ENCODE results near the gene WIPF1.

The WIPF1 gene

DNA sequence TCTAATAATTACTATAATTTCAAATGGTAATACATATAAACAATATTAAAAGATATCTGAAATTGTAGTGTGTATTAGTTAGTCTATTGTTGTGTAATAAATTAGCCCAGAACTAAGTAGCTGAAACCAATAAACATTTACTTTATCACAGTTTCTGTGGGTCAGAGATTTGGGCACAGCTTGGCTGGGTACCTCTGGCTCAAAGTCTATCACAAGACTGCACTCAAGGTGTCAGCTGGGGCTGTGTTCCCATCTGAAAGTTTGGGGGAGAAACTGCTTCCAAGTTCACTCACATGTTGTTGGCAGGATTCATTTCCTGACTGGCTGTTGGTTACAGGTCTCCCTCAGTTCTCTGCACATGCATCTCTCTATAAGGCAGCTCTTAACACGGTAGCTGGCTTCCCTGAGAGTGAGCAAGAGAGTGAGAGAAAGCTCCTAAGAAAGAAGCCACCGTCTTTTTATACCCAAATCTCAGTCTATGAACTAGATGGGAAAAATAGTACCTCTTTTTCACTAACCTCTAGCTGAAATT lies 25.6 kb upstream of the WIPF1 start:
- DNase-seq (ENCODE audit: low read depth): no peak

DNA sequence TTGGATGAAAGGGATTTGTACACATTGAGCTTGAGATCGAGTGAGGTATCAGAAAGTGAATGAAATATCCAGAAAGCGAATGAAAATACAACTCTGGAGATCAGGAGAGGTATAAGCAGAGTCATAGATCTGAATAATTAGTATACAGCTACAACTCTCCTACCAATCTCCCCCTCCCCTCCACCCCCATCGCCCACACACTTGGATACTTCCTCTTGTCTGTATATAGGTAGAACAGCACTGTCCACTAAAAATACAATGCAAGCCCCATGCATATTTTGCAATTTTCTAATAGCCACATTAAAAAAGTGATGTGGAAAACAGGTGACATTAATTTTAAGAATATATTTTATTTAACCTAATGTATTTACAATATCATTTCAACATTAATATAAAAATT lies 23.7 kb upstream of the WIPF1 start:
- no peak for DNase-seq (ENCODE audit: low read depth)

DNA sequence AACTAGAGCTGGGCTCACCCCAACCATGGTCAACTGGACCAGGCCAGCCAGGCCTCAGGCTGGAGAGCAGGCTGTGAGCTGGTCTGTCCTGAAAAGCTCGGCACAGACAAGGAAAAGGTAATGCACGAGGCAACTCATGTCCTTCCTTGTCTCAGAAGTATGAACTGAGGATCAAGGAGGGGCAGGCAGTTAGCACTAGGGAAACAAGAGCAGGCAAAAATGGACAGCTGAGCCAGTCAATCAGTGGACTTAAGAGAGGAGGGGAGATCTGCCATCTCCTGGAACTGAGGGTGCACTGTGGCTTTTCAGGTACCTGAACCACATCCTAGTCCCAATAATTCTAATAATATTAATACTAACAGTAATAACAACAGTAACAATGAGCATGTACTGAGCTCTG lies 20.6 kb upstream of the WIPF1 start:
- no peak for DNase-seq (ENCODE audit: low read depth)

DNA sequence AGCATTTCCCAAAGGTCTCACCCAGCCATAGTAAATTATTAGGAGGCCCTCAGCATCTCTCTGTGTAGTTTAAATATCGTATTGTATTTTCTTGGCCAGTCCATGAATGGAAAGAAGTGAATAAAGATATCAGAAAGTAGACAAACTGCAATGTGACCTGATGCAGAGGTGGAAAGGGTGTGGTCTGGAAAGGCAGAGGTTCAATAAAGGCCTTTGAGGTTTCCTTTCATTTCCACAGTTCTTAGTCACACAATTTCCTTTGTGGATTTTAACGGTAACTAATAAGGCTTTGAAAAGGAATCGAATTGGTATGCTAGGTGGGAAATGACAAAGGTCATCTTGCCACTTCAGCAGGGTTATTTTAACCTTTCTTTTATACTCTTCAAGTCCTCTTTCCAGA lies 20.1 kb upstream of the WIPF1 start:
- no peak for DNase-seq (ENCODE audit: low read depth)

DNA sequence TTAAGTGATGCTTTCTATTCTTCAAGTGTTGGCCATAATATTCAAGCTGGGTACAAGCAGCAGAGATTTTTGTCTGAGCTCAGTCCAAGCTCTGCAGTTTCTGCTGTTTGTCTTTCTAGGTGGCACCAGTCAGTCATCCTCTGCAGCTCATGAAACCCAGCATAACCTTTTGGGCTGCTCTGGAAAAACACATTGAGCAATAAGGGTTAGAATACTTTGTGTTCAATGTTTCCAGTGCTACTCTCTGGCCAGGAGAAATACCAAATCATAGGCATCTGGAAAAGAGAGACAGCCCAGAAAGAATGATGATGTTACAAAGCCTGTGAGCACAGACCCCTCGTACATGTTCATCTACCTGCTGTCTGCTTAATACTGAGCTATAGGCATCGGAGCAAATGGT lies 19.5 kb upstream of the WIPF1 start:
- no peak for DNase-seq (ENCODE audit: low read depth)

DNA sequence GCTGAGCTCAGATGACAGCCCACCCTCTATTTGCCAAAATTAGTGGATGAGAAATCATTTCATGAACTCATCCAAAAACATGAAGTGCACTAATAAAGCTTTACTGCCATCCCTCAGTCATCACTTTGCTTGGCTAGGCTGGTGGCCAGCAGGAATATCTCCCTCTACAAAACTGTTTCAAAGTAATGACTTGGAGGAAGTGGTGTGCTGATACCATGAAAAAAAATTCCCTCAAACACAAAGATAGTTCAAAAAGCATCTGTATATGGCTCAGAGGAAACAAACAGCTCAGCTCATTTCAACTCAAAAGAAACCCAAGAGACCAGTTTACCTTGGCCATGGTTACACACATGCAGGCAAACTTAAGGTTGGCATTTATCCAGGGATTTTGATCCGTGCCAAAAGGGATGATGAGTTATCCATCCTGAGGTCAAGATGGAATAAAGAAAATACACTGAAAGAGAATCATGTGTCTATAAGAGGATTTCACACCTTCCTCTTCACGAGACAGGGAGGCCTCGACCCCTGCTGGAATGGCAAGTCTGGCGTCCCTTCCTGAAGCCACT lies 18.4 kb upstream of the WIPF1 start:
- no peak for DNase-seq (ENCODE audit: low read depth)

DNA sequence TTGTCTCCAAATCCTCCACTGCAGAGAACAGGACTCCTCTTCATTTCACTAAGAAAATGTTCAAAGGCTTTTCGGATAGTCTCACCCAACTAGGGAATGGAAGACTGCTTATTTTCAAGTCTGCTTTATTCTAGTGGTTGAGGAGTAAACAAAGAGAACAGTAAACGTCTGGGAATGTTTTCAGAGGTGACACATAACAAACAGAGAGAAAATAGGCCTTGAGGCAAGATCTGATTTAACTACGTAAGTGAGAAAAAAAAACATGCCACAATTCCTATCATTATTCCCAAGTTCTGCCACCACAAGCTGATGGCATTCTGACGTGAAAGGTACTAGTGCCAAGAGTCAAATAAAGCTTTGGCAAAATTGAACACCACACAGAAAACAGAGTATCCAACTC lies 16.7 kb upstream of the WIPF1 start:
- no peak for DNase-seq (ENCODE audit: low read depth)

DNA sequence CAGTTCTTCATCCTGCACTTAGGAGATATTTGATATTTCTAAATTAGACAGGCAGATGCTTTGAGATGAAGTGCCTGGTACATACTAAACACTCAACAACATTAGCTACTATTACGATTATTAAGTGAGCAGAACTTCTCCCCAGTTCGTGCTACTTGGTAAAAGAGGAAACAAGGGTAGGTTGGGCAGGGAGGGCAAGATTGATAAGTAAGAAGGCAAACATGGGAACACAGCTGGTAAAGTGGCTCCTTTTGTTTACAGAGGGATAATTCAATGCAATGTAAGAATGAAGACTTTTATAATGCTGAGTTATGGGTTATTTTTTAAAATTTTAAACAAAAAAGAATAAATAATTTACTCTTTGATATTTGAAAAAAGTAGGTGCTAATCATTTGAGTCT lies 15.9 kb upstream of the WIPF1 start:
- no peak for DNase-seq (ENCODE audit: low read depth)

DNA sequence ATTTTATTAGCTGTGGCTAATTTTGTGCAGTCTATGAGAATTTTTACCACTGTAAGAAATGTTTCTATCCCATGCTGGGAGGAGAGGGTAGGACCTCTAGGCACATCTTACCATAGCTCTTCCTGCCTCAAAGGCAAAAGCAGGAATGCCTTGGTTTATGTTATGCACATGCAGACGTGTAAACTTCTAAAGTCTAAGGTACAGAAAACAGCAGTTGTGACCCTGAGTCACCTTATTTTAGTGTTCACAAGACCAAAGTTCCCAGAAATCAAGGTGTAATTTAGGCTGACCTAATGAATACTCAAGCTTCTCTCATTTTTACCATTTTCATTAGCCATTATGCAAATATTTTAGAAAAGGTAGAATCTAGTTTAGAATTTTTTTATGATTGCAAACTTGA lies 15.4 kb upstream of the WIPF1 start:
- DNase-seq (ENCODE audit: low read depth): no peak

DNA sequence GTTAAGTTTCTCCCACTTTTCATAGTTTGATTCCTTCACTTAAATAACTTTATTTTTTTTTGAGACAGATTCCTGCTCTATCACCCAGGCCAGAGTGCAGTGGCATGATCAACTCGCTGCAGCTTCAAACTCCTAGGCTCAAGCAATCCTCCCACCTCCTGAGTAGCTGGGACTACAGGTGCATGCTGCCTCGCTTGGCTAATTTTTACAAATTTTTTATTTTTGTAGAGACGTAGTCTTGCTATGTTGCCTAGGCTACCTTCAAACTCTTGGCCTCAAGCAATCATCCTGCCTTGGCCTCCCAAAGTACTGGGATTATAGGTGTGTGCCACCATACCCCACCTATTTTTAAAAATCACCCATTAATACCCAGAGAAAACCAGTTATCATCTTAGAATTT lies 14.2 kb upstream of the WIPF1 start:
- no peak for DNase-seq (ENCODE audit: low read depth)

DNA sequence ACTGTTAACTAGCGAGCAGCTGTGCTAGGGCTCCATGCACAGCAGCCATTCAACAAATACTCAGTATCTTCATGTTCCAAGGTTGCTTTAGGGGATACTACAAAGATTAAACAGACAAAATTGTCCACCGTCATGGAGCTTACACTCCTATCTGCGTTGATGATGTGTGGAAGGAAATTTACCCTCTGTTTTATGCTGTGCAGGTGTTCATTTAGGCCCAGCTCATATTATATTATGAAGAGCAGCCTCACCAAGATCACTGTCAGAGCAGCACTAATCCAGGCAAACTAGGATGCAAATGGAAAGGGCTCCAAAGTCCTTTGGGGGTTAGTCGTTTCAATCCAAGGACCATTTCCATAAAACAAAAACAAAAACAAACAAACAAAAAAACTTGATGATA lies 13.4 kb upstream of the WIPF1 start:
- DNase-seq (ENCODE audit: low read depth): no peak

DNA sequence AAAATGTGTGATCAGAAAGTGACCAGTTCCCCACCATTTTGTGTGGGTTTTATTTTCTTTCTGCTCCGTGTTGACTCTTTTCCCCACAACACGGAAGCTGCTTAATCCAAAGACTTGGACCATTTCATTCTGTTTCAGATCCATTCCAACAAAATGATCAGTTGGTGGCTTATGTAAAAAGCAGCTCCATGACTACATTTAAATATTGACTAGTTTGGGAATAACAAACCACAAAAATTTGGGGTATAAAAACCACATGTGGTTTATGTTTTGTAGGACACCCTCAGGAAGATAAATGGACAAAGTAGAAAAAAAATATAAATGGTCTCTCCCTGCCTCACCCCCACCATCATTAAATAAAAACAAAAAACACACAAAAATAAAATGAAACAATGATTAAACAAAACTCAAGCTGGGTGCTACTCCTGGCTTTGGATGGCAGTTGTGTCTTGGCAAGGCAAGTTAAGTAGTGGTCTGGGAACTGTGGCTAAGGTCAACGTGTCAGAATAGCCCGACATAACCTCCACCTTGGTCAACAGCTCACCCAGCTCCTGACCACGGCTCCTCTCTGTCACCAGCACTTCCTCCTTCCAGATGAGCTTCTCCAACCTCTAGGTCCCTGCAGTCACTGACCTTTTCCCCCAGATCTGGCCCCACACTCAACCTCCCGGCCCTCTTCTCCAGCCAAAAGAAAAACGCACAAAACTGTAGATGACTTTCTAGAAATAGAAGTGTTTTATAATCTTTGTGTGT lies 12.8 kb upstream of the WIPF1 start:
- DNase-seq (ENCODE audit: low read depth): no peak

DNA sequence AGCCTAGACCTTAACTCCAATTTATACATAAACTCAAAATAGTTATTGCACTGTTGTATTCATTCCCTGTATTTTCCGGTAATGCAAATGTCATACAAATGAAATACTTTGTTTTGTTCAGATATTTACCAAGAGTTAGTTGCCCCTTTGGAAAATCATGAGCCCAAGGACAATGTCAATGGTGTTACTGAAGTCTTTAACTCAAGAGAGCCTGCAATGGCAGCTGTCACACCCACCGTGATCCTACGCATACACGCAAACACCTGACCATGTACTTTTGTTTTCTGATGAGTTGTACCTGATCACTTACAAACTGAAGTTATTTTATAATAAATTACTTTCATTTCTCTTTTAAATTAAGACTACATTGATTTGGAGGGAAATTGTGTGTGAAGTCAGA lies 11.7 kb upstream of the WIPF1 start:
- no peak for DNase-seq (ENCODE audit: low read depth)

DNA sequence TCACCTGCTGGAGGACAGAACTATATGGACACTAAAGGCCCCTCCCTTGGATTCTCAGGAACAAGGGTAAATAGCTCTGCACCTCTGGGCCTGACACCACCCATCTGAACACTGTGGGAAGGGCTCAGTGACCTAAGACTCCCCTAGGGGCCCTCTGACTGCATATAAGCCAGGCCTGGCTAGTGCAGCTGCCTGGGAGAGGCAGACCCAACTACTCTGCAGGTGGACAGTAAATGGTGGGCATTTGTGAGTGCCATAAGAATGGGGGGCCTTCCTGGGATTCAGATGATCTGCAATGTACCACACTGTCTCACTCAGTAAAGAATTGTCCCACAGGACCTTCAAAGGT lies 11.2 kb upstream of the WIPF1 start:
- DNase-seq (ENCODE audit: low read depth): no peak

DNA sequence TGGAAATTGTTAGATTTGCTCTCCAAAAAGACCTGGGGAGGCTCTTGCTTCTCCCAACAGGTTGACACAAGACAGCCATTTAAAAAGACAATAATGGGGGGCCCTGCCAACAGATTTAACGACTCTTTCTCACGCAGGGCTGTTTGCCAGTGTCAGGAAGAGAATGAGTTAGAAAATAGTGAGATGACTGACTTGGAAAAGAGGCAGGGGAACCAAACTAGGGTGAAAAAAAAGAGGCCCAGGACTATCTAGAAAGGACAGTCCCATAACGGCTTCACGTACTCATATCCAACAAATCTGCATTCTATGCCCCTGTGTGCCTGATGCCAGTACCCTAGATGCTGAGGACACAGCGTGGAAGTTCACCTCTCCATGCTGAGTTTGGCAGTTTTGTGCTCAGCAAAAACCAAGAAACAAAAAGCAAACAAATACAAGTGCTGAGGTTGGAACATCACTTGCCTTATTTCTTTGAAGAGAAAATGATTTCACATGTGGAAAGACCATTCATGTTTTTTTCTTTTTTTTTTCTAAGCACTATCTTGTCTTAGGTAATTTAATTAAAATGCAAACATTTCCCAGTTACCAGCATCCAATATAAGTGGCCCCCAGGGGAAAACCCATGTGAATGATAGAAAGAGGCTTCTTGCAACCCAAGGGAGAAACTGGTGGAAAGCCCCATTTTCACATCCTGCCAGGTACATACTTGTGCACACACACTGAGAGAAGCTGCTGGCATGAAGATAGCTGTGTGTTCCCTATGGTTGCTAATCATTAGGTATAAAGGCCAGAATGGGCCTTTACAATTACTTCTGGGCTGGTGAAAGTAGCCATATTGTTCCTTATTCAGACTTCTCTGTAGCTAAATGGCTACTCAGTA lies 10.6 kb upstream of the WIPF1 start:
- DNase-seq (ENCODE audit: low read depth): peak; percentile 43

DNA sequence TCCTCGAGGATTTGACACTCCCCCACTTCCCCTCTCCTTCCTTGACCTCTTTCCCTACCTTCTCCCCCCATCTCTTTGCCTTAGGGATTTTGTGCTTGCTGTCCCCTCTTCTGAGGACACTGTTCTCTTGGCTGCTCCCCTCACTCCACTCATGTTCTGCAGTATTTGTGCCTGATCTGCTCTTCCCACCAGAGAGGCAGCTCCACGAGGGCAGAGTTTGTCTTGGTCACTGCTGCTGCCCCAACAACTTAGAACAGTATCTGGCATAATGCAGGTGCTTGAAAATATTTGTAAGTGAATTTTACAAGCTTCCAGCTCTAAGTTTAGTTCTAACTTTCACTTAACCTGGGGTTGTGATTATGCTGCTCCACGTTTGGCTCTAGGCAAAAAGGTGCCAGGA lies 10.0 kb upstream of the WIPF1 start:
- no peak for DNase-seq (ENCODE audit: low read depth)

DNA sequence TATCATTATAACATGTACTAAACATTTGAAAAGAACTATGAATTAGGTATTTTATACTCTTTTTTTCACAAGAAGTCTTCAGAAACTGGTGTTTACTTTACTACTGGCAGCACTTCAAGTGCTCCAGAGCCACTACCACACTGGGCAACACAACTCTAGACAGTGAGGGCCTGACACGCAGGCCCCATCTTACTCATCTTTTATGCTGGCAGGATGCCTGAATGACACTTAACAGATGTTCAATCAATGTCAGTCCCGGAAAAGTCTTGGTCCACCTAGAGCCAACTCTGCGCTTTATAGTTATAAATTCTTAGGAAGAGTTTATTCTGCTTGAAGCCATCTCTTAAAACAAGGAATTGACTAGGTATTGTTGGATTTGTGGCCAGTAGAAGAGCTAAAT lies 8.7 kb upstream of the WIPF1 start:
- DNase-seq (ENCODE audit: low read depth): peak; percentile 27

DNA sequence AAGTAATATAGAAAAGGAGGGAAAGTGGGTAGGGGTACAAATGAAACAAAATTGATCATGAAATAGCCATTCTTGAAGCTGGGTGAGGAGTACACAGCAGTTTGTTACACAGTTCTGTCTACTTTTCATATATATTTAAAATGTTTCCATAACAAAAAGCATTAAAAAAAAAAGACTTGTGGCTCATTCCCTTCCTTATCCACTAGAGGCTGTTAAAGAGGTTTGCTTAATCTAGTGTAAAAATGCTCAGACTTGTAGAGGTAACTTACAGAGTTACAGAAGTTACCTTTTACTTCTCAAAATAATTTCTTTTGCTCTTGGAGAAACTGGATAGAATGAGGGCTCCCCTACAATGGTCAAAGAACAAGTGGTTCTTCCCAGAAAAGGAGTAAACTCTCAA lies 8.1 kb upstream of the WIPF1 start:
- no peak for DNase-seq (ENCODE audit: low read depth)

DNA sequence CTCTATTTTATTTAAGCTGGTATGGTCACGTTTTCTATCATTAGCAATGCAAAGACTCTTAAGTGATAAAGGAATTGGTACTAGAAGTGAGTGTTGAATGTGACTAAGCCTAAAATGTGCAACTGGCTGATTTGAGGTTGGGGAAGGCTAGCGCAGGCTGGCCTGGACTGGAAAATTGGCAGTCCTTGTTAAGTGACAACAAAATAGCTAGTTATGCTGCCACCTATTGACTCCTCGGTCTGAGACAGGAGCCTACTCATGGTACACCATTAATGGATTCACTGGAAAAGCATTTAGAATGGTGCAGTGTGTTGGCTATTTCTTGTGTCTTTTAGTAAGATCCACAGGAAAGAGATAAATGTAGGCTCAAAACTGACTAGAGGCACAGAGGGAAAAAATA lies 5.7 kb upstream of the WIPF1 start:
- peak; percentile 31 for DNase-seq (ENCODE audit: low read depth)

DNA sequence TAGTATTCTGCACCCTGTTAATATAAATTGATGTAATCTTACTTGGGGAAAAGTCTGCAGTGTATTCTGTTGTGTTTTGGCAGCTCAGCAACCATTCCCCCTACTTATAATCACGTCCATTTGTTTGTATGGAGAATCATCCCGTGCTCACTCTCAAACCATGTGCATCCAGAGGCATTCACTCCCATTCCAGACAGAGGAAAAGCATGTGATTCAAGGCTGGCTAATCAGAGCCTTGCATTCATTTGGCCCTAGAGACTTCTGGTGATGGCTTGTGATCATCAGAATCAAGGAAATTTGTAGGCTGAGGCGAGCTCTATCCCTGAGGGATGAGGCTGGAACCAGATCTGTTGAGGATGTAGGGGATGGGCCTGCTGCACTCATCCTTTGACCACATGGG lies 5.1 kb upstream of the WIPF1 start:
- no peak for DNase-seq (ENCODE audit: low read depth)

DNA sequence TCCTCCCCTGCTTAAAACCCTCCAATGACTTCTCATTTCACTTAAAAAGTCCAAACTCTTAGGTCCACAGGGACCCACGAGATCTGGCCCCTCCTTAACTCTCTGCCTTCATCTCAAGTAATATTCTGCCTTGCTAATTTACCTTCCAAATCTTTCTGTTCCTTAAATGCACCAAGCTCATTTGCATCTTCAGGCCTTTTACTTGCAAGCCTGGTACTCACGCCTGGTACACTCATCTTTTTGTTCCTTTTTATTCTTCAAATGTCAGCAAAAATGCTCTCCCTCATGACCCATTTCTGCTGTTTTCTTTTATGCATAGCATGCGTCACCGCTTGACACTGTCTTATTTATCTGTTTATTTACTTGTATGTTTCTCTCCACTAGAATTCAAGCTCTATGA lies 2.7 kb upstream of the WIPF1 start:
- no peak for DNase-seq (ENCODE audit: low read depth)

DNA sequence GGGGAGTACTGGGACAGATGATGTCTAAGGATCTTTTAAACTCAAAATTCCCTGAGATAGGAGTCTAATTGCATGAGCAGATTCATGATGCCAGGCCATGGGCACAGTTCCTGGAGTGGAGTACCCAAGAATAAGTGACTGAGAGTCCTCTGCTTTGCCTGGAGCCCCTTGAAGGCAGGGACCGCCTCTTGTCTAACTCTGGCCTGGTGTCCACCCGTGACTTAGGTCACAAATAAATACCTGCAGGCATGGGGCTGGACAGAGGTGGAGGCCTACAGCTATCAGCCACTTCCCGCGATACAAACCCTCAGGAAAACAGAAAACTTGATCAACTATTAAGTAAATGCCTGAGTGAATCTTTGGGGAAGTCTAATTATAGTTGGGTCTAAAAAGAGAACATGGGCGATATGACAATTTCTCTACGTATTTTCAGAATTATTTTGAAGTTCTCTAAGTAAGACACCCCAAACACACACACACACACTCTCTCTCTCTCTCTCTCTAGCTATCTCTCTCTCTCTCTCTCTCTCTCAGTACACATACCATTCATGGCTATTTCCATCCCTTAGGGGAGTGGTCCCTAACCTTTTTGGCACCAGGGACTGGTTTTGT lies 1.8 kb upstream of the WIPF1 start:
- no peak for DNase-seq (ENCODE audit: low read depth)

DNA sequence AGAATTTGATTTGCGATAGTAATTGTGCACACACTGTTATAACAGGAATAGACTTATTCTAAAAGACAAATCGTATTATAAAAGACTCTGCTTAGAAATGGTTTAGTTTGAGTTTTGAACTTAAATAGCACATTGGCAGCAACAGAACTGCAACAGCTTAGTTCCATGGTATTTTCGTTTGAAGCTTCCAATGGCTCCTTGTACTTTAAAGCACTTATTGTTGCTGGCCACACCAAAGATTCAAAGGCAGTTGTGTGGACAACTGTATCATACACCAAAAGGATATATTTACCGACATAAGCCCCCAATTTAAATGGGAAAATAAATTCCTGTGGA lies 627 bp downstream of the WIPF1 start:
- no peak for DNase-seq (ENCODE audit: low read depth)
